T-helper 2 cell treated with Interferon-gamma antibody and Interleukin-4, amounts not matched to agents 100 ng/mL and 5 ng/mL, for 36 hours (primary cell): Measurements from ENCODE around the gene CPZ. TPM values are rescaled to one million over a fixed set of nuclear protein-coding genes. Genes with fewer than 3 reads are reported as not detected.
"Not testable (repeated sequence)": the region's sequence is repeated elsewhere in the genome, so short reads cannot be mapped to it uniquely, and the experiment has no call there.

Experiments
- intact Hi-C: fragments of 100-400 bp; cut with micrococcal nuclease; formaldehyde crosslinking; loops from one replicate; pipeline ENCODE4 v1.15.1; 2023
- total RNA-seq: library from RNA; stranded (reverse); gene quantifications from 2 replicates; pipeline ENCODE4 v1.2.3, GENCODE V29; 2022

CPZ gene
- total RNA-seq, 1 donor from 2014 or later: not detected

DNA sequence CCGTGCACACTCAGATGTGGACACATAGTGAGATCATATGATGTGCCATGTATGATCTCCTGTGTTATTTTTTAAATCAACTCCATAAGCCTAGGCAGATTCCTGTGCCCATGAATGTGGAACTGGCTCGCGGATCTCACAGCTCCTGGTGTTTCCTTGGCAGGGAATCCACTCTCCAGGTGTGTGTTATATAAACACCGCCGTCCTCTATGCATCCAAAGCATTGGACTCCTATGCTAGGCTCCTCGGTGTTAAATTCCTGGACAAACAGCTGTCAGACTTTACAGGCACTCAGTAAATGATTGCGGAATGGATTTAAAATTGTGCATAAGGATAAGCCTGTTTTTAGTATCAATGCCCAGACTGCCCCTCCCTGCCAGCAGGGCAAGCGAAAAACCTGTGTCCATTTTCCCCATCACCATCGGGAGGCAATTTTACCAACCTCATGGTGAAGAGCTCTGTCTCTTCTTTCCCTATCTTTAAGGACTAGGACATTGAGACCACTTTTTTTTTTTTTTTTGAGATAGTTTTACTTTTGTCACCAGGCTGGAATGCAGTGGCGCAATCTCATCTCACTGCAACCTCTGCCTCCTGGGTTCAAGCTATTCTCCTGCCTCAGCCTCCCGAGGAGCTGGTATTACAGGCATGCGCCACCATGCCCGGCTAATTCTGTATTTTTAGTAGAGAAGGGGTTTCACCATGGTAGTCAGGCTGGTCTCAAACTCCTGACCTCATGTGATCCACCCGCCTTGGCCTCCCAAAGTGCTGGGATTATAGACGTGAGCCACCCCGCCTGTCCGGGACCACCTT is 36.0 kb upstream of the CPZ start:
- intact Hi-C loops: no loop called here

GRCh38 chr4:8557151-8558076 is 35.2 kb upstream of the CPZ start:
- intact Hi-C loops: no loop called here

- intact Hi-C loops: no loop called here
Observed at GRCh38 chr4:8558080-8558960, 34.2 kb upstream of the CPZ start.

- intact Hi-C loops: no loop called here
Observed at GRCh38 chr4:8559011-8559410, 33.6 kb upstream of the CPZ start.

- intact Hi-C loops: no loop called here
Observed at GRCh38 chr4:8559524-8560264, 32.9 kb upstream of the CPZ start.

DNA sequence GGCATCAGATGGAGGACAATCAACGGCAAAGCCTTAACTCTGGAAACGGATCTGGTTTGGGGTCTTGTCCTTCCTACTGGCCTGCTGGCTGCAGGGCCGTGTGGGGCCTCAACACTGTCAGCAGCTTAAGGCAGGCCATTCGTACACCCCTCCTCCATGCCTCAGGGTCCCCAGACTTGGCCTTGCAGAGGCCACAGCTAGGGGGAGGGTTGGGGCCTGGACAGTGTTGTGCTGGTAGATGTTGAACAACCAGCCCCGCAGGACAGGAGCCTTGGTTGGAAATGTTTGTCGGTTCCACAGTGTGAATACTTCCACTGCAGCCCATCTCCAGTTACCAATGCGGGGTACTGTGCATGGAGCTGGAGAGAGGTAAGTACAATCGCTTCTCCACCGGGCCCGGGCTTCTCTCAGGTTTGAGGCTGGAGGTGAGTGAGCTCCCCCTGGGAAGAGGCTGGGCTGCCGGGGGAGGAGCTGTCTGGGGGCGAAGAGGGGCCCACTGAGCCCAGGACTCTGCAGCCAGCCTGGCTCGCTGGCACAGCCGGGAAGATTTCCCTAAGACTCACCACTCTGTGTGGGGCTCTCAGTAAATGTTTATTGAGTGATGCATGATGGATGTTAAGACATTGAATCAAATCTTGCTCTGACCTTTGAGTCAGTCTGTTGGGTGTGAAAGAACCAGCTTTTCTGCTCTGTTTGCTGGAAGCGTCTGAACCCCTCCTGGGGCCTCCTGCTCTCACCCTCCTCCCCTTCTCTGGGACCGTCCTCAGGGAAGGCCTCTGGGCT is 32.1 kb upstream of the CPZ start:
- intact Hi-C loops: no loop called here

GRCh38 chr4:8564595-8564994 is 28.0 kb upstream of the CPZ start:
- intact Hi-C loops: no loop called here

DNA sequence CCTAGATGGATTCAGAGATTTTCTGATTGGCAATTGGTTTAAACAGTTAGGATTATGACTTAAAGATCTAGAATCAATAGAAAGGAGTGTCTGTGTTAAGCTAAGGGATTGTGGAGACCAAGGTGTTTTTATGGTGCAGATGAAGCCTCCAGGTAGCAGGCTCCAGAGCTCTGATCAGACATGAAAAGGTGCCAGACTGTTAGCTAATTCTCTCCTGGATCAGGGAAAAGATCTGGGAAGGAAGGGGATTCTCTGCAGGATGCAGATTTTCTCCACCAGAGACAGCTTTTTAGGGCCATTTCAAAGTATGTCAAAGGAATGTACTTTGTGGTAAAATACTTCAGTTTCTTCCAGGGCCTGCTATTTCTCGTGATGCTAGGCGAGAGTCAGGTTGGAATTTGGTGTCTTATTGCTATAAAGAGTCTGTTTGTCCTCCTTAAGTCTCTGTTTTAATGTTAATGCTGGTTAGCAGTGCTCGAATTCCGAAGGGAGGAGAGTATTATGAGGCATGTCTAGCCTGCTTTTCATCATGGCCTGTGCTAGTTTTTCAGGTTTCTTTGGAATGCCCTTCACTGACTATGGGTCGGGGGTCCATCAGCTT is 24.4 kb upstream of the CPZ start:
- intact Hi-C loops: no loop called here

GRCh38 chr4:8570201-8570600 is 22.4 kb upstream of the CPZ start:
- intact Hi-C loops: no loop called here

- intact Hi-C loops: no loop called here
Observed at GRCh38 chr4:8571702-8572685, 20.6 kb upstream of the CPZ start.

DNA sequence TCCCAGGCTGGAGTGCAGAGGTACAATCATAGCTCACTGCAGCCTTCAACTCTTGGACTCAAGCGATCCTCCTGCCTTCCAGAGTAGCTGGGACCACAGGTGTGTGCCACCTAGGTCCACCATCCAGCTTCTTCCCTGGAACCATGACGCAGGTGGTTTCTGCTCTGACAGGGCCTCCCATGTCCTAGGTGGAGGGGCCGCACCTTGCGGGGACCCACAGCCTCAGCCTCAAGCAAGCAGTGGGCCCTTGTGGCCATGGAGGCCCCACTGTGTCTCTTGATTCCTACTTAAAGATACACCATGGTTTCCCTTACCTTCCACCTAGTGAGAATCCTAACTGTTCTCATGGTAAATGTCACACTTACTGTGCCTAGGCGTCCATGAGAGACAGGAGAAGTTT is 19.3 kb upstream of the CPZ start:
- intact Hi-C loops: no loop called here

- intact Hi-C loops: no loop called here
Observed at GRCh38 chr4:8574796-8575370, 17.7 kb upstream of the CPZ start.

DNA sequence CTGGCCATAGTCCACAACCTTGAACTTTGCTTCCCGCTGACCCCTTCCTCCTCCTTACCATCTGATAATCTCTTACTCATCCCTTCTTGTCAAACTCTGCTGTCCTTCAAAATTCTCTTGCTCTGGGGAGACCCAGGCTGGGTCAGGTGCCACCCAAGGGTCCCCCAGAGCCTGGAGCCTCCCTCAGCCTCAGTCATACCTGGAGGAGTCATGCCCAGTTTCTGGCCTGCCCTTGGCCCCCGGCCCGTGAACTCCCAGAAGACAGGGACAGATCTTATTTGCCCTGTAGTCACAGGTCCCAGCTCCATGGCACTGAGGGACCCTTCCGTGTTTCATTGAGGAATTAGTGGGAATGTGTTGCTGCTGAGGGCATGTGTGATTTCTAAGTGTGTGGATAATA is 17.1 kb upstream of the CPZ start:
- intact Hi-C loops: no loop called here

DNA sequence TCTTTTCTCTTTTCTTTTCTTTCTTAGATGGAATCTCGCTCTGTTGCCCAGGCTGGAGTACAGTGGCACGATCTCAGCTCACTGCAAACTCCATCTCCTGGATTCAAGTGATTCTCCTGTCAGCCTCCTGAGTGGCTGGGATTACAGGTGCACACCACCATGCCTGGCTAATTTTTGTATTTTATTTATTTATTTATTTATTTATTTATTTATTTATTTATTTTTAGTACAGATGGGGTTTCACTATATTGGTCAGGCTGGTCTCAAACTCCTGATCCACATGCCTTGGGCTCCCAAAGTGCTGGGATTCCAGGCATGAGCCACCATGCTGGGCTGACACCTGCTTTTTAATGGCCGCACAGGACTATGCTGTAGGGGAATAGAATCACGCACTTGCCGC is 16.0 kb upstream of the CPZ start:
- intact Hi-C loops: not testable (repeated sequence)

- intact Hi-C loops: no loop called here
Observed at GRCh38 chr4:8577046-8577445, 15.5 kb upstream of the CPZ start.

- intact Hi-C loops: no loop called here
Observed at GRCh38 chr4:8577972-8578371, 14.6 kb upstream of the CPZ start.

DNA sequence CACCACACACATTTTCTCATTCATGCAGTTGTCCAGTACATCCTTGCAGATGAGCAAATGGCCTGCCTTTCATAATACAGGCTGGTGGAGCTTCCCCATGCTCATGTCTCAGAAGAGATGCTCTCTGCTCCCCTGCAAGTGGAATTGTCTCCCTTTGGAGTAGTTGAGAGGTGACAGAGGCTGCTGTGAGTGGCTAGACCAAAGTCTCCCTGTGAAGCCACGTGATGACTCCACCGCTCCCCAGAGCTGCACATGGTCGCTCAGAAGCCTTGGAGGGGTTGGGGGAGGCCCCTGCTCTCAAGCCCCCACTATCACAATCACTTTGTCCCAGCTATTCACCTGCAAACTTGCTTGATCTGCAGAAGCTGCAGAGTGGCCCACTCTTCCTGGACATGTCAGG is 13.8 kb upstream of the CPZ start:
- intact Hi-C loops: no loop called here
